HEK293T (cell line): Measurements from ENCODE around the gene MAP2K3.

ENCODE experiments used
- BHLHE40 ChIP-seq: fragments of 450-650 bp; IDR thresholded peaks from 2 replicates; pipeline ENCODE4 v1.6.1; 2016; ENCODE audit warnings: mild to moderate bottlenecking, moderate library complexity, borderline replicate concordance
- FOXM1 ChIP-seq: fragments of 450-650 bp; IDR thresholded peaks from 2 replicates; pipeline ENCODE4 v1.6.1; 2017; ENCODE audit warnings: mild to moderate bottlenecking, borderline replicate concordance
- L3MBTL2 ChIP-seq: fragments of 450-650 bp; conservative IDR thresholded peaks from 2 replicates; pipeline ENCODE4 v1.6.1; 2016; ENCODE audit warnings: mild to moderate bottlenecking
- NFRKB ChIP-seq: fragments of 450-650 bp; IDR thresholded peaks from 2 replicates; pipeline ENCODE4 v1.6.1; 2016; ENCODE audit warnings: mild to moderate bottlenecking, moderate library complexity
- SP1 ChIP-seq: fragments of 450-650 bp; IDR thresholded peaks from 2 replicates; pipeline ENCODE4 v1.6.1; 2017
- SUZ12 ChIP-seq: fragments of 450-650 bp; IDR thresholded peaks from 2 replicates; pipeline ENCODE4 v1.6.1; 2016; ENCODE audit warnings: mild to moderate bottlenecking
- TF ChIP-seq, protein P1 (sequence below): fragments of 450-650 bp; IDR thresholded peaks from 2 replicates; pipeline ENCODE4 v1.6.1; 2016

DNA sequence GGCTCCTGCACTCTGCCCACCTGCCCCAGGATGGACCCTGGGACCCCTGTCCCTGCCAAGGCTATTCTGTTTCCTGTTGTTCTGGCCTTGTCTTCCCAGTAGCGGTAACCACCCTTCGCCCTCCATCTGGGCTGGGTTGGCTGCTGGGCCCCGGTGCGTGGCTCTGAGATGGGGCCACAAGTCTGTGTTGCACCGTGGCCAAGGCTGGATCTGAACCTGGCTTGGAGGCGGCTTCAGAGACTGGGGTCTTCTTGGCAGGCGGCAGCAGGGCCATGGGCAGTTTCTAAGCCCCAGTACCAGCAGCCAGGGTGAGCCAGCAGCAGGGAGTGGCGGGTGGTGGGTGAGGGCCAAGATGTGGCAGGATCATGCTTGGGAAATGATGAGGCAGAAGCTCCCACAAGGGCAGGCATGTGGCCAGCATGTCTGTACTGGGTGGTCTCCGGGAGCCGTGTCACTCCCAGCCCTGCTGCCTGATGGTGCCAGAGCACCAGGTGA, 12.6 kb downstream of the MAP2K3 start:
- TF ChIP-seq SP1 (no peak), L3MBTL2 (no peak), FOXM1 (no peak), SUZ12 (no peak), NFRKB (no peak), BHLHE40 (no peak)
- TF ChIP-seq, protein P1, sequence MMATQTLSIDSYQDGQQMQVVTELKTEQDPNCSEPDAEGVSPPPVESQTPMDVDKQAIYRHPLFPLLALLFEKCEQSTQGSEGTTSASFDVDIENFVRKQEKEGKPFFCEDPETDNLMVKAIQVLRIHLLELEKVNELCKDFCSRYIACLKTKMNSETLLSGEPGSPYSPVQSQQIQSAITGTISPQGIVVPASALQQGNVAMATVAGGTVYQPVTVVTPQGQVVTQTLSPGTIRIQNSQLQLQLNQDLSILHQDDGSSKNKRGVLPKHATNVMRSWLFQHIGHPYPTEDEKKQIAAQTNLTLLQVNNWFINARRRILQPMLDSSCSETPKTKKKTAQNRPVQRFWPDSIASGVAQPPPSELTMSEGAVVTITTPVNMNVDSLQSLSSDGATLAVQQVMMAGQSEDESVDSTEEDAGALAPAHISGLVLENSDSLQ: no peak
